NT2/D1 (cell line): Measurements from ENCODE around the gene ORAI2.
"Not testable (repeated sequence)": the region's sequence is repeated elsewhere in the genome, so short reads cannot be mapped to it uniquely, and the experiment has no call there.

Source experiments
- SUZ12 ChIP-seq: IDR thresholded peaks from 2 replicates; pipeline ENCODE4 v1.6.1; 2011; ENCODE audit not compliant: insufficient read length, insufficient read depth; ENCODE audit errors: extremely low read depth
- YY1 ChIP-seq: IDR thresholded peaks from 2 replicates; pipeline ENCODE4 v1.6.1; 2011; ENCODE audit not compliant: insufficient read length, insufficient read depth

- TF ChIP-seq YY1, SUZ12: not testable (repeated sequence)
These were observed 48.6 kb downstream of the ORAI2 start for GRCh38 chr7:102481962-102482361.
